Skeletal muscle satellite cell (primary cell): ENCODE results near the gene SPON2.
"Not testable (repeated sequence)": the region's sequence is repeated elsewhere in the genome, so short reads cannot be mapped to it uniquely, and the experiment has no call there.

Source experiments
- H3K27me3 ChIP-seq: 2 replicates; pipeline ENCODE4 v1.7.0; 2013; ENCODE audit warnings: low read length; ENCODE audit not compliant: control insufficient read depth, insufficient read depth
- H3K36me3 ChIP-seq: 2 replicates; pipeline ENCODE4 v1.7.0; 2013; ENCODE audit warnings: mild to moderate bottlenecking, control low read depth, low read length; ENCODE audit not compliant: insufficient read depth
- H3K4me1 ChIP-seq: 2 replicates; pipeline ENCODE4 v1.7.0; 2013; ENCODE audit warnings: low read length; ENCODE audit not compliant: control insufficient read depth, insufficient read depth
- H3K4me2 ChIP-seq: 2 replicates; pipeline ENCODE4 v1.7.0; 2013; ENCODE audit warnings: mild to moderate bottlenecking, low read length
- H3K4me3 ChIP-seq: 2 replicates; pipeline ENCODE4 v1.7.0; 2013; ENCODE audit warnings: low read length
- H3K9ac ChIP-seq: 2 replicates; pipeline ENCODE4 v1.7.0; 2013; ENCODE audit warnings: mild to moderate bottlenecking, low read depth, low read length, moderate library complexity
- H3K9me3 ChIP-seq: replicated peaks from 2 replicates; pipeline ENCODE4 v1.7.0; 2013; ENCODE audit warnings: mild to moderate bottlenecking, control low read depth, low read length

SPON2 gene

DNA sequence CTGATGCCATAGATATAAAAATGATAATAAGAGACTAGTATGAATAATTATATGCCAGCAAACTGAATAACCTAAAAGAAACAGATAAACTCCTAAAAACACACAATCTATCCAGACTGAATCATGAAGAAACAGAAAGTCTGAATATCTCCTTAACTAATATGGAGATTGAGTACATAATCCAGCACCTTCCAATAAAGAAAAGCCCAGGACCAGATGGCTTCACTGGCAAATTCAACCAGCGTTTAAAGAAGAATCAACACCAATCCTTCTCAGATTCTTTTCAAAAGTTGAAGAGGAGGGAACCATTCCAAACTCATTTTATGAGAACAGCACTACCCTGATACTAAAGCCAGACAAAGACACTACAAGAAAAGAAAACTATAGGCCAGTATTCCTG, 32.5 kb downstream of the SPON2 start:
- H3K4me2 ChIP-seq: no peak overlapping the region
- H3K27me3 ChIP-seq: peaks cover 71% of the 10 kb centered on the region
- H3K36me3 ChIP-seq: no peaks in the 10 kb centered on the region
- no peak overlapping the region for H3K4me3 ChIP-seq
- H3K9ac ChIP-seq: no peak overlapping the region
- no peaks in the 10 kb centered on the region for H3K4me1 ChIP-seq
- no peaks in the 10 kb centered on the region for H3K9me3 ChIP-seq

DNA sequence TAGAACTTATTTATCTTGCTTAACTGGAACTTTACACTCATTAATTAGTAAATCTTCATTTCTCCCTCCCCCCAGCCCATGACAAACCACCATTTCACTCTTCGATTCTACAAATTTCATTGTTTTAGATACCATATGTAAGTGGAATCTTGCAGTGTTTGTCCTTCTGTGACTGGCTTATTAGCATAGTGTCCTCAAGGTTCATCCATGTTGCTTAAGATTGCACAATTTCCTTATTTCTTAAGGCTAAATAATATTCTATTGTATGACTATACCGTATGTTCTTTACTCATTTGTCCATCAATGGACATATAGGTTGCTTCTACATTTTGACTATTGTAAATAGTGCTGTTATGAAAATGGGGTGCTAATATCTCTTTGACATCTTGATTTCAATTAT, 34.5 kb downstream of the SPON2 start:
- Histone ChIP-seq H3K4me2 (peak overlapping the region; percentile 58), H3K36me3 (no peaks in the 10 kb centered on the region), H3K9ac (no peak overlapping the region), H3K9me3 (no peaks in the 10 kb centered on the region), H3K4me3 (no peak overlapping the region), H3K4me1 (no peaks in the 10 kb centered on the region), H3K27me3 (peaks cover 72% of the 10 kb centered on the region)

DNA sequence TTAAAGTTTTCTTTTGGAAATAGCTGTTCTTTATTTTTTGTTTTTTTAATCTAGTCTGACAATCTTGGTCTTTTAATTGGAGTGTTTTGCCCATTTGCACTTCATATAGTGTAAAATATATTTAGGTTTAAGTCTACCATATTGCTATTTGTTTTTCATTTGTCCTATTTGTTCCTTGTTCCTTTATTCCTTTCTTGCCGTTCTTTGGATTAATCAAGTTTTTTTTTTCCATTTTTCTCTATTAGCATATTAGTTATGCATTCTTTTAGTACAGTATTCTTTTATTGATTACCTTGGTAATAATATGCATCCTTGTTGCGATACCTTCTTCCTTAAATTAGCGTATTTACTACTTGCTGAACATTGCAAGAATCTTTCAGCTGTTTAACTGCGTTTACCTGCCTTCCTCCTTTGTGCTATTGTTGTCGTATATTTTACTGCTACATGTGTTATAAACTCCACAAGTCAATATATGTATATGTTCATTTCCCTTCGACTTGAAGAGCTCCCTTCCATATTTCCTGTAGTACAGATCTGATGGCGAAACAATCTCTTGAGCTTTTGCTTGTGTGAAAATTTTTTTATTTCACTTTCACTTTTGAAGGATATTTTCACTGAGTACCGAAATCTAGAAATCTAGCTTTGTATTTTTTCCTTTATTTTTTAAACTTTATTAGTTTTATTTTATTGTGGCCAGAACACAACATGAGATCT, 35.2 kb downstream of the SPON2 start:
- H3K9ac ChIP-seq: no peak overlapping the region

DNA sequence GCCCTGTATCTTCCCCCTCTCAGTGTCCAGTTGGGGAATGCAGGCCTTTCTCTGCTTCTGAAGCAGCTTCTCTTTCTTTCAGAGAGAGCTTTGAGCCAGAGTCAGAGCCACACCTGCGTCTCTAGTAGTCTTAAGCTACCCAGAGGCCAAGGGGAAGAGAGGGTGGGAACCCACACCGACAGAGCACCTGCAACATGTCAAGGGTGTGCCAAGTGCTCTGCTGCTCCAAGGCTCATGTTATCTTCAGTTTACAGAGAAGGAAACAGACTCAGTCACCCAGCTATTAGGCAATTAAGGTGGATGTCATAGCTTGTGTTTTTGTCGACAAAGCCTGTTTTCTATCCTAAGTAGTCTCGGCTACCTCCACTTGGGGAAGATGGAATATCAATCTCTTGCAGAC, 36.3 kb downstream of the SPON2 start:
- no peak overlapping the region for H3K4me2 ChIP-seq
- peaks cover 59% of the 10 kb centered on the region for H3K27me3 ChIP-seq
- H3K4me3 ChIP-seq: no peak overlapping the region
- H3K36me3 ChIP-seq: no peaks in the 10 kb centered on the region
- H3K4me1 ChIP-seq: no peaks in the 10 kb centered on the region
- H3K9me3 ChIP-seq: no peaks in the 10 kb centered on the region
- no peak overlapping the region for H3K9ac ChIP-seq

More for the DNA sequence above, 35.2 kb downstream of the SPON2 start:
- no peak overlapping the region for H3K4me3 ChIP-seq
- H3K27me3 ChIP-seq: peaks cover 71% of the 10 kb centered on the region
- H3K9me3 ChIP-seq: no peaks in the 10 kb centered on the region
- H3K36me3 ChIP-seq: no peaks in the 10 kb centered on the region
- no peaks in the 10 kb centered on the region for H3K4me1 ChIP-seq
- peak overlapping the region; percentile 58 for H3K4me2 ChIP-seq

DNA sequence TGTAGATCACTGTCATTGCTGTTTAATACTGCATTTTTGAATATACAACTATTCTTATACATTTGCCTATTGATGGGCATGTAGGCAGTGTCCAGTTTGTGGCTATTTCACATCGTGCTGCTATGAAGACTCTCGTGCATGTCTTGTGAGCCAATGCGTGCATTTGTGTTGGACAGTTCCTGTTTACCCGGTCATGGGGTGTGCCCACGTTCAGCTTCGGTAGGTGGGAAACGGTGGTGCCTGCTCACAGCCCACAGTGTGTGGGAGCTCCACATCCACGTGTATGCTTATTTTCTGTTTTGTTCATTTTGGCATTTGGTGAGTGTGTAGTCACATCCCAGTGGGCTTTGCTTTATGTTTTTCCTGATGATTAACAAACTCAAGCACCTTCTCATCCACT, 39.4 kb downstream of the SPON2 start:
- no peak overlapping the region for H3K9ac ChIP-seq
- peaks cover 49% of the 10 kb centered on the region for H3K27me3 ChIP-seq
- no peaks in the 10 kb centered on the region for H3K36me3 ChIP-seq
- H3K4me2 ChIP-seq: no peak overlapping the region
- H3K4me1 ChIP-seq: no peaks in the 10 kb centered on the region
- H3K4me3 ChIP-seq: no peak overlapping the region
- no peaks in the 10 kb centered on the region for H3K9me3 ChIP-seq

DNA sequence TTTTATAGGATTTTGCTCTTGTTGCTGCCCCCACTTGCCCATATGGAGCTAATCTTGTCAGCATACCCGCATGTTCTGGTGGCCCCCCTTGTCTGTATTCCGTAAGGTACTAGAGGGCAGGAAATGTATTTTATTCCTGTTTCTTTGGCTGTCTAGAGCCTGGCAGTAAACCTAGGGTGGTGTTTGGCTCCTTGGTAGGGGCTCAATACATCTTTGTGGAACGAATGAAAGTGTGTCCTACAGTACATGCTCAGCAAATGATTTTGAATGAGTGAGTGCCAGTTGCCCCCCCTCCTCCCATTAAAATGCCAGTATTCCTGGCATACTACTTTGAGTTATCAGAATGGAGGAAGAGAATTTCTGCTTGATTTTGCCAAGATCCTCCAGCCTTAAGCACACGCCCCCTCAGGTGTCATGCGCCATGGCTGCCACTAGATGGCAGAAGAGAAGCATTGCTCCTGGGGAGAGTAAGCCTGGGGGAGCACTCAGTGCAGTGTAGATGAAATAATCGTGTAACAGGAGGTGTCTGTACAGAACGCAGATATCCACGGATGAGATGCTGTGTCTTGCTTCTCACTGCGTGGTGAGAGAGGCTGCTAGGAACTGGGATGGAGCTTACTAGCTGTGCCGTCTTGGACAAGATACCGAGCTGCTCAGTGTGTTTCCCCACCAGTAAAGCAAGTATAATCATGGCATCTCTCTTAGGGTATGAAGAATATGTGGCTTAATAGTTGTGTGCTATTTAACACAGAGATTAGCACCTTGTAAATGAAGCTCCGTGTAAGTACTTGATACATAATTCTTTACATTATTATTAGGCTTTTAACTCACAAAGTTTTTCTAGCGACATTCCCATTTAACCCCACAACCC, 41.8 kb downstream of the SPON2 start:
- H3K4me3 ChIP-seq: no peak overlapping the region
- no peaks in the 10 kb centered on the region for H3K9me3 ChIP-seq
- no peaks in the 10 kb centered on the region for H3K4me1 ChIP-seq
- no peak overlapping the region for H3K4me2 ChIP-seq
- no peak overlapping the region for H3K9ac ChIP-seq
- H3K36me3 ChIP-seq: no peaks in the 10 kb centered on the region
- peaks cover 44% of the 10 kb centered on the region for H3K27me3 ChIP-seq

DNA sequence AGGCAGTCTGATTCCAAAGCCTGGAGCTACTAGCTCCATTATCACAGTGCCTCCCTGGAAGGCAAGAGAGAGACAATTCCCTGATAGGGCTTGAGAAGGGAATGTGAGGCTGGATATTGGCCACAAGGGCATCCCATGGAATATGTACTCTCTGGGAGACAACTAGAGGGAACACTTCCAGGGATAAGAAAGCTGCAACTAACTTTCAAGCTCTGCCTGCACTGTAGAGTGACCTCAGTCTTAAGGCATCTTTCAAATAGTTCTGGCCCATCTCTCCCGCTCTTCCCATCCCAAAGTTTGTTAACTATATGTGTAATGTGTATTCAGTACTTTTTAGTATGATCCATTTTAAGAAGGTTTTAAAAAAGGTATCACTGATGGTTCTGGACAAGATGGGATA, 45.9 kb downstream of the SPON2 start:
- Histone ChIP-seq H3K4me3 (no peak overlapping the region), H3K36me3 (no peaks in the 10 kb centered on the region), H3K27me3 (peaks cover 55% of the 10 kb centered on the region), H3K4me1 (no peaks in the 10 kb centered on the region), H3K9me3 (no peaks in the 10 kb centered on the region), H3K9ac (no peak overlapping the region), H3K4me2 (no peak overlapping the region)

DNA sequence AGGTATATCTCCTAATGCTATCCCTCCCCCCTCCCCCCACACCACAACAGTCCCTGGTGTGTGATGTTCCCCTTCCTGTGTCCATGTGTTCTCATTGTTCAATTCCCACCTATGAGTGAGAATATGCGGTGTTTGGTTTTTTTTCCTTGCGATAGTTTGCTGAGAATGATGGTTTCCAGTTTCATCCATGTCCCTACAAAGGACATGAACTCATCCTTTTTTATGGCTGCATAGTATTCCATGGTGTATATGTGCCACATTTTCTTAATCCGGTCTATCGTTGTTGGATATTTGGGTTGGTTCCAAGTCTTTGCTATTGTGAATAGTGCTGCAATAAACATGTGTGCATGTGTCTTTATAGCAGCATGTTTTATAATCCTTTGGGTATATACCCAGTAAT, 46.9 kb downstream of the SPON2 start:
- H3K27me3 ChIP-seq: peaks cover 65% of the 10 kb centered on the region
- not testable (repeated sequence) for H3K4me3 ChIP-seq, H3K9ac ChIP-seq, H3K36me3 ChIP-seq, H3K4me1 ChIP-seq, H3K9me3 ChIP-seq, H3K4me2 ChIP-seq

DNA sequence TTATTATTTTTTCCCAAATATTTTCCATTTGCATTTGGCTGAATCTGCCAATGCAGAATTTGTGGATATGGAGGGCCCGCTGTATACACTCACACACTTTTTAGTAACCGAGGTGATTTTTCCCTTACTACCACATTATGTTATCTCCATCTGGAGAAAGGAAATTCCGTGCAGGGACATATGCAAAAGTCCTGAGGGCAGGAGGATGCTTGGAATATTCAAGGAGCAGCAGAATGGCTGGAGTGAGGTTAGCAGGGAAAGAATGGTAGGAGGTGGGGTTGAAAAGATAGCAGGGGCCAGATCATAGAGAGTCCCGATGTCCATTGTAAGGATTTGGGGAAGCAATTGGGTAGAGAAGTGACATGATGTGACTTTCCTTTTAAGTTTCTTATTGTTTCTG, 47.6 kb downstream of the SPON2 start:
- no peaks in the 10 kb centered on the region for H3K9me3 ChIP-seq
- H3K4me3 ChIP-seq: no peak overlapping the region
- no peaks in the 10 kb centered on the region for H3K36me3 ChIP-seq
- H3K27me3 ChIP-seq: peaks cover 70% of the 10 kb centered on the region
- no peak overlapping the region for H3K4me2 ChIP-seq
- H3K9ac ChIP-seq: no peak overlapping the region
- no peaks in the 10 kb centered on the region for H3K4me1 ChIP-seq

DNA sequence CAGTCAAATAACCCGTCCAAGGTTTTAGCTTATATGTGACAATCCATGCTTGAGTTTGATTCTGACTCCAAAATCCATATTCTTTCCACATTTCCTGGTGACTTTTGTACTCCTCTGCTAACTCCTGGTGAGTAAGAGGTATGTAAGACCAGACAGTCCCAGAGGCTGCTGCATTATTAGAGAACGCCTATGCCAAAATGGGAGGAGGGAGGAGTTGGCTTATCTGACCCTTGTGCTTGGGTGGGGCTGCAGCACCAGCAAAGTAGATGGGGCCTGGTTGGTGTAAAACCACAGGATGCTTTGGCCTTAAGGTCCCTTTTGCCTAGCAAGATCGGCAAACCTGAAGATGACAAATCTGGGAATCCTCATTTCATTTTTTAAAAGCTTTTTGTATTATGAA, 49.9 kb downstream of the SPON2 start:
- Histone ChIP-seq H3K4me1 (no peaks in the 10 kb centered on the region), H3K4me3 (no peak overlapping the region), H3K4me2 (no peak overlapping the region), H3K9me3 (no peaks in the 10 kb centered on the region), H3K27me3 (peaks cover 67% of the 10 kb centered on the region), H3K36me3 (no peaks in the 10 kb centered on the region), H3K9ac (no peak overlapping the region)
